H9 (cell line): ENCODE results near the gene SEMA4A. TPM values are rescaled to one million over a fixed set of nuclear protein-coding genes. Genes with fewer than 3 reads are reported as not detected.

Experiments used
- DNase-seq: peaks from one replicate; pipeline ENCODE4 v3.0.0-alpha.2; 2017
- H2AFZ ChIP-seq: one replicate; pipeline ENCODE4 v1.6.1; 2013; ENCODE audit warnings: mild to moderate bottlenecking, low read length, control low read depth, moderate library complexity
- H2AK5ac ChIP-seq: 2 replicates; pipeline ENCODE4 v1.6.1; 2013; ENCODE audit warnings: low read length, control low read depth, mixed read lengths; ENCODE audit not compliant: insufficient read length
- H2BK120ac ChIP-seq: one replicate; pipeline ENCODE4 v1.6.1; 2013; ENCODE audit warnings: low read depth, mild to moderate bottlenecking, low read length, control low read depth, inconsistent platforms; ENCODE audit not compliant: poor library complexity, severe bottlenecking
- H2BK12ac ChIP-seq: 2 replicates; pipeline ENCODE4 v1.6.1; 2013; ENCODE audit warnings: low read length, control low read depth, mixed read lengths, low read depth; ENCODE audit not compliant: insufficient read length
- H2BK15ac ChIP-seq: 2 replicates; pipeline ENCODE4 v1.6.1; 2013; ENCODE audit warnings: low read depth, low read length, control low read depth
- H2BK20ac ChIP-seq: one replicate; pipeline ENCODE4 v1.6.1; 2013; ENCODE audit warnings: low read depth, mild to moderate bottlenecking, low read length, control low read depth, inconsistent platforms; ENCODE audit not compliant: poor library complexity, severe bottlenecking
- H2BK5ac ChIP-seq: 2 replicates; pipeline ENCODE4 v1.6.1; 2013; ENCODE audit warnings: low read length, control low read depth, mixed read lengths; ENCODE audit not compliant: insufficient read length
- H3K14ac ChIP-seq: 2 replicates; pipeline ENCODE4 v1.6.1; 2013; ENCODE audit warnings: low read length, control low read depth; ENCODE audit not compliant: insufficient read depth
- H3K18ac ChIP-seq: 2 replicates; pipeline ENCODE4 v1.6.1; 2013; ENCODE audit warnings: low read depth, mild to moderate bottlenecking, mixed read lengths, low read length, control low read depth; ENCODE audit not compliant: insufficient read length
- H3K23ac ChIP-seq: 2 replicates; pipeline ENCODE4 v1.6.1; 2013; ENCODE audit warnings: low read length, control low read depth, mixed read lengths, low read depth; ENCODE audit not compliant: insufficient read length
- H3K23me2 ChIP-seq: 2 replicates; pipeline ENCODE4 v1.6.1; 2013; ENCODE audit warnings: low read depth, mild to moderate bottlenecking, mixed read lengths, low read length, control low read depth; ENCODE audit not compliant: insufficient read length, poor library complexity, severe bottlenecking
- H3K27ac ChIP-seq: 2 replicates; pipeline ENCODE4 v1.5.1; 2013; ENCODE audit warnings: low read length, control low read depth, mixed read lengths, low read depth; ENCODE audit not compliant: insufficient read length
- H3K27me3 ChIP-seq: 2 replicates; pipeline ENCODE4 v1.6.1; 2013; ENCODE audit warnings: low read length, control low read depth, inconsistent platforms; ENCODE audit not compliant: insufficient read depth
- H3K4ac ChIP-seq: 2 replicates; pipeline ENCODE4 v1.6.1; 2013; ENCODE audit warnings: low read depth, mild to moderate bottlenecking, control low read depth, inconsistent platforms, low read length, moderate library complexity
- H3K4me1 ChIP-seq: 2 replicates; pipeline ENCODE4 v1.6.1; 2013; ENCODE audit warnings: low read length, control low read depth, inconsistent platforms; ENCODE audit not compliant: insufficient read depth
- H3K4me2 ChIP-seq: 2 replicates; pipeline ENCODE4 v1.6.1; 2013; ENCODE audit warnings: low read length, control low read depth, mixed read lengths; ENCODE audit not compliant: insufficient read length, insufficient read depth
- H3K56ac ChIP-seq: 2 replicates; pipeline ENCODE4 v1.6.1; 2013; ENCODE audit warnings: low read depth, mild to moderate bottlenecking, mixed read lengths, low read length, control low read depth; ENCODE audit not compliant: insufficient read length
- H3K79me1 ChIP-seq: 2 replicates; pipeline ENCODE4 v1.6.1; 2013; ENCODE audit warnings: low read depth, mild to moderate bottlenecking, moderate library complexity, low read length, control low read depth, inconsistent platforms; ENCODE audit not compliant: insufficient read depth, poor library complexity, severe bottlenecking
- H3K79me2 ChIP-seq: 2 replicates; pipeline ENCODE4 v1.6.1; 2013; ENCODE audit warnings: low read length, control low read depth, inconsistent platforms; ENCODE audit not compliant: insufficient read depth
- H3K9ac ChIP-seq: 2 replicates; pipeline ENCODE4 v1.6.1; 2013; ENCODE audit warnings: low read length, control low read depth, mixed read lengths; ENCODE audit not compliant: insufficient read length; ENCODE audit errors: extremely low read depth
- H3K9me3 ChIP-seq: one replicate; pipeline ENCODE4 v1.6.1; 2013; ENCODE audit warnings: low read depth, low read length, inconsistent platforms; ENCODE audit not compliant: control insufficient read depth
- H3T11ph ChIP-seq: one replicate; pipeline ENCODE4 v1.6.1; 2013; ENCODE audit warnings: mild to moderate bottlenecking, low read length, control low read depth, inconsistent platforms
- H4K20me1 ChIP-seq: one replicate; pipeline ENCODE4 v1.6.1; 2013; ENCODE audit not compliant: control insufficient read depth, insufficient read length, insufficient read depth
- H4K5ac ChIP-seq: 2 replicates; pipeline ENCODE4 v1.6.1; 2013; ENCODE audit warnings: low read depth, mild to moderate bottlenecking, mixed read lengths, low read length, control low read depth; ENCODE audit not compliant: insufficient read length
- H4K8ac ChIP-seq: replicated peaks from 2 replicates; pipeline ENCODE4 v1.6.1; 2013; ENCODE audit warnings: low read length, control low read depth, mixed read lengths, low read depth; ENCODE audit not compliant: insufficient read length
- H4K91ac ChIP-seq: 2 replicates; pipeline ENCODE4 v1.6.1; 2013; ENCODE audit warnings: low read depth, mild to moderate bottlenecking, moderate library complexity, mixed read lengths, low read length, control low read depth; ENCODE audit not compliant: insufficient read length
- H3K27ac Mint-ChIP-seq, 3 experiments: 2 replicates in 2 of 3; 3 replicates in 1 of 3; pipeline ENCODE4 v1.8.0; 2020 to 2021; ENCODE audit warnings: mixed read lengths in 3 of 3, mild to moderate bottlenecking in 1 of 3, moderate library complexity in 1 of 3
- H3K27me3 Mint-ChIP-seq: 2 replicates; pipeline ENCODE4 v1.8.0; 2021; ENCODE audit warnings: low read depth, mild to moderate bottlenecking, moderate library complexity, mixed read lengths
- H3K36me3 Mint-ChIP-seq, 3 experiments: 2 replicates in 2 of 3; 3 replicates in 1 of 3; pipeline ENCODE4 v1.8.0; 2020 to 2021; ENCODE audit warnings: low read depth in 3 of 3, mixed read lengths in 3 of 3; ENCODE audit not compliant: insufficient read depth in 1 of 3
- H3K4me1 Mint-ChIP-seq, 2 experiments: 2 replicates each; pipeline ENCODE4 v1.8.0; 2020; ENCODE audit warnings: mixed read lengths in 2 of 2
- H3K4me3 Mint-ChIP-seq, 2 experiments: 2 replicates in 1 of 2; 3 replicates in 1 of 2; pipeline ENCODE4 v1.8.0; 2020 to 2021; ENCODE audit warnings: mild to moderate bottlenecking in 2 of 2, mixed read lengths in 2 of 2, moderate library complexity in 1 of 2
- H3K9me3 Mint-ChIP-seq, 2 experiments: 2 replicates in 1 of 2; 3 replicates in 1 of 2; pipeline ENCODE4 v1.8.0; 2020; ENCODE audit warnings: mild to moderate bottlenecking in 2 of 2, mixed read lengths in 2 of 2, moderate library complexity in 1 of 2
- CTCF ChIP-seq: fragments of 200-600 bp; sonication (generic); conservative IDR thresholded peaks from 3 replicates; pipeline ENCODE4 v1.8.0; 2021; ENCODE audit warnings: antibody characterized with exemption, mild to moderate bottlenecking
- WGBS: extraction: QIAGEN DNeasy Blood & Tissue Kit; methylation state at CpG from one replicate; pipeline ENCODE4 v1.1.7; 2013; ENCODE audit warnings: missing lambda C conversion rate, low lambda C conversion rate, mixed read lengths; ENCODE audit not compliant: insufficient read length; ENCODE audit errors: extremely low coverage; 5-methylcytosine and 5-hydroxymethylcytosine counted together
- total RNA-seq: library from RNA; stranded (reverse); gene quantifications from 2 replicates; pipeline ENCODE4 v1.2.1, GENCODE V29; 2021

The SEMA4A gene
- total RNA-seq, 1 experiment from 2014 or later, result 11.1 TPM

GRCh38 chr1:156110252-156110651 is 43.1 kb upstream of the SEMA4A start:
- no peaks in the 10 kb centered on the region for H3K79me2 ChIP-seq

More at GRCh38 chr1:156110252-156110651, 43.1 kb upstream of the SEMA4A start:
- TF ChIP-seq CTCF, result no peak
- Histone ChIP-seq H3K27ac (no peak overlapping the region), H3T11ph (no peak overlapping the region), H3K4me1 (peaks cover 7% of the 10 kb centered on the region; the same call in 1 of the 2 replicates), H3K14ac (no peak overlapping the region), H2BK12ac (no peak overlapping the region), H3K9ac (no peak overlapping the region), H3K4me2 (no peak overlapping the region), H2BK5ac (no peak overlapping the region), H2AK5ac (no peak overlapping the region), H3K27me3 (no peaks in the 10 kb centered on the region), H4K20me1 (no peaks in the 10 kb centered on the region), H2AFZ (no peak overlapping the region), H3K56ac (no peak overlapping the region), H3K23ac (no peak overlapping the region), H4K5ac (no peak overlapping the region), H2BK15ac (no peak overlapping the region), H3K9me3 (no peaks in the 10 kb centered on the region), H4K91ac (no peak overlapping the region), H3K79me1 (no peaks in the 10 kb centered on the region), H2BK120ac (no peak overlapping the region), H3K18ac (no peak overlapping the region), H4K8ac (no peak overlapping the region), H3K4ac (no peak overlapping the region), H2BK20ac (no peak overlapping the region), H3K23me2 (peaks cover 12% of the 10 kb centered on the region)
- WGBS, result no CpG with 5 or more reads among the region's 2 CpGs
- Mint-ChIP-seq H3K9me3 (no peaks in the 10 kb centered on the region; a peak in 1 of 5 replicates), H3K27me3 (peaks cover 11% of the 10 kb centered on the region), H3K36me3 (peaks cover 0 to 2% (median 0%) of the 10 kb centered on the region in 3 experiments; a peak in 1 of 7 replicates), H3K4me1 (peaks cover 34 to 51% of the 10 kb centered on the region in 2 experiments), H3K4me3 (no peak overlapping the region), H3K27ac (no peak overlapping the region)
- no peak for DNase-seq
